Body of pancreas (tissue), 4 donors: ENCODE data around the gene MERTK. TPM values are rescaled to one million over a fixed set of nuclear protein-coding genes. Genes with fewer than 3 reads are reported as not detected.
A peak's percentile ranks its signal among the peaks of the same experiment; 100 is the strongest.

Experiments
- ATAC-seq: fragments of 150-250 bp; one replicate; pipeline ENCODE4 v1.9.1; 2016
- DNase-seq, 4 donors: peaks; one replicate each; pipeline ENCODE4 v3.0.0-alpha.2; 2019
- H3K27ac ChIP-seq, 4 donors: fragments of 200-600 bp; sonication (generic); 1 replicate in 3 of 4; 2 replicates in 1 of 4; pipeline versions ENCODE4 v1.5.1 to v1.6.1; 2016 to 2019; ENCODE audit warnings: mild to moderate bottlenecking in 1 of 4, mixed read lengths in 1 of 4, moderate library complexity in 1 of 4
- H3K27me3 ChIP-seq, 2 donors: fragments of 200-600 bp; sonication (generic); one replicate each; pipeline ENCODE4 v1.6.0; 2016; ENCODE audit warnings: mild to moderate bottlenecking in 1 of 2
- H3K36me3 ChIP-seq, 2 donors: fragments of 200-600 bp; sonication (generic); replicated peaks in 1 of 2; 2 replicates each; pipeline ENCODE4 v1.5.1; 2016; ENCODE audit warnings: low read depth in 2 of 2; ENCODE audit not compliant: insufficient read depth in 1 of 2
- H3K4me1 ChIP-seq: fragments of 200-600 bp; sonication (generic); one replicate; pipeline ENCODE4 v1.6.0; 2016
- H3K4me3 ChIP-seq, 2 donors: fragments of 200-600 bp; sonication (generic); 1 replicate in 1 of 2; 2 replicates in 1 of 2; pipeline ENCODE4 v1.5.1; 2016 to 2019
- H3K9me3 ChIP-seq, 3 donors: fragments of 200-600 bp; sonication (generic); 1 replicate in 2 of 3; 2 replicates in 1 of 3; pipeline ENCODE4 v1.5.1; 2016
- POLR2A ChIP-seq, 3 donors: fragments of 450-650 bp; IDR thresholded peaks; one replicate each; pipeline ENCODE4 v1.6.1; 2016; ENCODE audit warnings: antibody characterized with exemption in 3 of 3, mild to moderate bottlenecking in 2 of 3
- WGBS, 2 donors: methylation state at CpG; one replicate each; pipeline ENCODE4 v1.1.5; 2017; 5-methylcytosine and 5-hydroxymethylcytosine counted together
- intact Hi-C: fragments of 100-400 bp; cut with DNase I; formaldehyde crosslinking; loops from one replicate; pipeline ENCODE4 v1.15.1; 2023
- total RNA-seq, 2 donors: library from RNA; depleted of rRNA; stranded (reverse); fragments of >200 nt; gene quantifications; one replicate each; pipeline ENCODE4 v1.1.0, GENCODE V29; 2016
- TF ChIP-seq, protein P1 (sequence below), 7 experiments: fragments of 450-650 bp in 4 of 7; fragments of 200-600 bp in 3 of 7; sonication (generic) in 3 of 7; IDR thresholded peaks; one replicate each; pipeline ENCODE4 v1.5.1; 2016 to 2019; ENCODE audit warnings: antibody characterized with exemption in 7 of 7

MERTK gene
- total RNA-seq, 2 donors from 2014 or later, result 7.9 to 9.6 TPM

DNA sequence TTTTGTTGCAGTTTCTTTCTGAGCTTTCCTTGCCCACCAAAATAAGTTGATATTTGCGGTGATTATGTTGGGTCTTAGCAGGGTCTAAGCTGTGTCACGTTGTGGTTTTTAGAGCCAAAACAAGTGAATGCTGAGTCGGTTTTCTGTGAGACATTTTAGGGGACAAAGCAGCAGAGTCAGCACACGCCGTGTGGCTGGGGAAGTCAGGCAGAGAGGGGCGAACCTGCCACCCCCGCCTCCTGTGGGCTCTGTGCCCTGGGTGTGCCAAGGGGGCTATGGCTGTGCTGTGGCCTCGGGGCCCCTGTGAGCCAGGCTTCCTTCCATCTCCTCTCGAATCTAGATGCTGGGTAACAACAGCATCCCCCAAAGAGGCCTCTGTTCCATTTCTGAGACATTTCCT, 125.8 kb downstream of the MERTK start:
- intact Hi-C loops, result no loop called here
- H3K4me3 ChIP-seq, result no peak overlapping the region
- TF ChIP-seq, protein P1, sequence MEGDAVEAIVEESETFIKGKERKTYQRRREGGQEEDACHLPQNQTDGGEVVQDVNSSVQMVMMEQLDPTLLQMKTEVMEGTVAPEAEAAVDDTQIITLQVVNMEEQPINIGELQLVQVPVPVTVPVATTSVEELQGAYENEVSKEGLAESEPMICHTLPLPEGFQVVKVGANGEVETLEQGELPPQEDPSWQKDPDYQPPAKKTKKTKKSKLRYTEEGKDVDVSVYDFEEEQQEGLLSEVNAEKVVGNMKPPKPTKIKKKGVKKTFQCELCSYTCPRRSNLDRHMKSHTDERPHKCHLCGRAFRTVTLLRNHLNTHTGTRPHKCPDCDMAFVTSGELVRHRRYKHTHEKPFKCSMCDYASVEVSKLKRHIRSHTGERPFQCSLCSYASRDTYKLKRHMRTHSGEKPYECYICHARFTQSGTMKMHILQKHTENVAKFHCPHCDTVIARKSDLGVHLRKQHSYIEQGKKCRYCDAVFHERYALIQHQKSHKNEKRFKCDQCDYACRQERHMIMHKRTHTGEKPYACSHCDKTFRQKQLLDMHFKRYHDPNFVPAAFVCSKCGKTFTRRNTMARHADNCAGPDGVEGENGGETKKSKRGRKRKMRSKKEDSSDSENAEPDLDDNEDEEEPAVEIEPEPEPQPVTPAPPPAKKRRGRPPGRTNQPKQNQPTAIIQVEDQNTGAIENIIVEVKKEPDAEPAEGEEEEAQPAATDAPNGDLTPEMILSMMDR (IDR thresholded peaks at IDR 0.05), result no peak
- no peak for TF ChIP-seq POLR2A (IDR thresholded peaks at IDR 0.05)
- H3K27me3 ChIP-seq, result no peaks in the 10 kb centered on the region
- no peak overlapping the region for H3K27ac ChIP-seq
- no peaks in the 10 kb centered on the region for H3K36me3 ChIP-seq
- 72 to 86% methylated on average over 9 of the region's 9 CpGs for WGBS, 2 donors
- DNase-seq (no peak), ATAC-seq (no peak)
- H3K9me3 ChIP-seq, result no peaks in the 10 kb centered on the region
- H3K4me1 ChIP-seq, result peaks cover under 1% of the 10 kb centered on the region

DNA sequence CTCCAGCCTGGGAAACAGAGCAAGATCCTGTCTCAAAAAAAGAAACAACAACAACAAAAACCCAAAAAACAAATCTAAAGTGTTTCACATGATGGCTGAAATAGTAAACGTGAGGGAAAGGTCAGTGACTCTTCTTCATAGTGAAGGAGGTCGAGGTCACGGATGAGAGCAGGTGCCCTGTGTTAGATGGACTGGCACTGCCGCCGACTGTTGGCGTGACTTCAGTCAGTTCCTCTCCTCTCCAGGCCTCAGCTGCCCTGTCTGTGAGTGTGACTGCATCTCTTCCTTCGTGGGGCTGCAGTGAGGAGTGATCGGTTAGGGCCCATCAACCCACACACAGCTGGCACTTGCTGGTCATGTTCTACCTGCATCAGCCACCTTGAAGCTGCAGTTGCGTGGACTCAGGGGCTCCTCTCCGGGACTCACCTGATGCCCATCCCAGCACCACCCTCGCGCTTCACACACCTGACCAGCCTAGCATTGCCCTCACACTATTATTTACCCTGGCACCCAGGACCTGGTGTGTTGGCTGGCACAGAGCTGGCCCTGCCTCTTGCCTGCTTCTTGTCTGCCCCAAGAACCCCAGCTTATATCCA, 126.6 kb downstream of the MERTK start:
- Histone ChIP-seq H3K9me3 (no peaks in the 10 kb centered on the region), H3K4me1 (peaks cover 9% of the 10 kb centered on the region), H3K27ac (no peak overlapping the region), H3K27me3 (no peaks in the 10 kb centered on the region), H3K4me3 (no peak overlapping the region), H3K36me3 (no peaks in the 10 kb centered on the region)
- no peak for ATAC-seq
- TF ChIP-seq POLR2A (IDR thresholded peaks at IDR 0.05), result no peak
- TF ChIP-seq, protein P1 (IDR thresholded peaks at IDR 0.05), result no peak
- DNase-seq, result no peak
- WGBS, 2 donors, result 92 to 93% methylated on average over 12 of the region's 12 CpGs
- intact Hi-C loops, result no loop called here

DNA sequence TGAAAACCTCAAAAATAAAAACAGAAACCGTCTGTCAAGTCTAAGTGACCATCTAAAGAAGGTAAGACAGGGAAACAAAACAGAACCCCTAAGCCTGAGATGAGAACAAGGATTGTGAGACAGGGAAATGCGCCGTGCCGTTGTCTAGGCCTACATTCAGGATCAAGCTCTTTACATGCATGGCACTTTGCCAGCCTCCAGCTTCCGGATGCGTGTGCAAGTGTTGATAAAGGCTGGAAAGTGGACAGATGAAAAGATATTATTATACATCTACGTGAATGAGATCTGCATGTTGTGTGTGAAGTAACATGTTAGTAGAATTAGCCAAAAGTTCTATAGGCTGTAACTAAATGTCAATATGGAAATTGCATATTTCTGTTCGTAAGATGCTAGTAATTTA, 128.1 kb downstream of the MERTK start:
- Histone ChIP-seq H3K4me1 (peaks cover 9% of the 10 kb centered on the region), H3K4me3 (no peak overlapping the region), H3K27me3 (no peaks in the 10 kb centered on the region), H3K9me3 (no peaks in the 10 kb centered on the region), H3K27ac (no peak overlapping the region), H3K36me3 (no peaks in the 10 kb centered on the region)
- intact Hi-C loops, result no loop called here
- DNase-seq (peak in 1 of 4 donors; percentile 18), ATAC-seq (no peak)
- TF ChIP-seq, protein P1 (IDR thresholded peaks at IDR 0.05), result no peak
- no peak for TF ChIP-seq POLR2A (IDR thresholded peaks at IDR 0.05)
- whole genome bisulfite sequencing, 2 donors, result 81 to 82% methylated on average over 8 of the region's 8 CpGs

DNA sequence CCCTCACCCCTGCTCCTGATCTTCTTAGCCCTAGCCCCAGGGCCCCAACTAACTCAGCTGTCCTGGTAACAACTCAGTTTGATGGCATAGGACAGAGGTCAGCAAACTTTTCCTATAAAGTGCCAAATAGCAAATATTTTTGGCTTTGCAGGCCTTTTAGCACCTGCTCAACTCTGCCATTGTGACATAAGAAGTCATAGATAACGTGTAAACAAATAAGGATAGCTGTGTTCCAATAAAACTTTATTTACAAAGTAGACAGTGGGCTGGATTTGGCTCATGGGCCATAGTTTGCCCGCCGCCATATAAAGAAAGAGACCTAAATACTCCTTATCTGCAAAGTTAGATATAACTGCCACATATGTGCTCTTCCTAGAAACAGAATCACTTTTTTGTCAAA, 129.4 kb downstream of the MERTK start:
- Histone ChIP-seq H3K9me3 (no peaks in the 10 kb centered on the region), H3K27ac (no peak overlapping the region), H3K4me1 (peaks cover 18% of the 10 kb centered on the region), H3K36me3 (no peaks in the 10 kb centered on the region), H3K27me3 (no peaks in the 10 kb centered on the region), H3K4me3 (no peak overlapping the region)
- 87 to 96% methylated on average over 3 of the region's 3 CpGs for whole genome bisulfite sequencing, 2 donors
- DNase-seq (no peak), ATAC-seq (no peak)
- intact Hi-C loops, result no loop called here
- TF ChIP-seq POLR2A (IDR thresholded peaks at IDR 0.05), result no peak
- TF ChIP-seq, protein P1 (IDR thresholded peaks at IDR 0.05), result no peak

DNA sequence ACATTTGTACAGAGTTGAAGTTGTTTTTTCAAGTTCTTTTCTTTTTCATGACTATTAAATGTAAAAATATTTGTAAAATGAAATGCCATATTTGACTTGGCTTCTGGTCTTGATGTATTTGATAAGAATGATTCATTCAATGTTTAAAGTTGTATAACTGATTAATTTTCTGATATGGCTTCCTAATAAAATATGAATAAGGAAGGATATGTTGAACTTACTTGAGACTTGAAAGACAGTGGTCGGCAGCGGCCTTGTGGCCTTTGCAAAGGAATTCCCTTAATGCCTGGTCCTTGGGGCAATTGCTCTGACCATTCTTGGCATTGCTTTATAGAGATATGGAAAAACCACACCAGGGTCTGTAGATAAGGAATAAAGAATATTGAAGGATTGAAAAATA, 130.8 kb downstream of the MERTK start:
- WGBS, 2 donors, result 48 to 67% methylated on average over 2 of the region's 2 CpGs
- Histone ChIP-seq H3K27ac (no peak overlapping the region), H3K36me3 (no peaks in the 10 kb centered on the region), H3K4me3 (no peak overlapping the region), H3K9me3 (no peaks in the 10 kb centered on the region), H3K27me3 (no peaks in the 10 kb centered on the region), H3K4me1 (peaks cover 23% of the 10 kb centered on the region)
- intact Hi-C loops, result no loop called here
- DNase-seq, result no peak
- no peak for ATAC-seq
- TF ChIP-seq, protein P1 (IDR thresholded peaks at IDR 0.05), result no peak
- no peak for TF ChIP-seq POLR2A (IDR thresholded peaks at IDR 0.05)
